Retinal pigment epithelial cell (primary cell): ENCODE measurements around the gene MAML3.

ENCODE experiments used
- DNase-seq: peaks from one replicate; pipeline ENCODE4 v3.0.0-alpha.2; 2010; ENCODE audit warnings: low read depth
- H3K4me3 ChIP-seq: 2 replicates; pipeline ENCODE4 v1.5.1; 2011; ENCODE audit warnings: mild to moderate bottlenecking, low read length, control low read depth, moderate library complexity
- TF ChIP-seq, protein P1 (sequence below): conservative IDR thresholded peaks from 2 replicates; pipeline ENCODE4 v1.5.1; 2011; ENCODE audit warnings: low read depth, low read length, control low read depth, inconsistent platforms

The MAML3 gene

DNA sequence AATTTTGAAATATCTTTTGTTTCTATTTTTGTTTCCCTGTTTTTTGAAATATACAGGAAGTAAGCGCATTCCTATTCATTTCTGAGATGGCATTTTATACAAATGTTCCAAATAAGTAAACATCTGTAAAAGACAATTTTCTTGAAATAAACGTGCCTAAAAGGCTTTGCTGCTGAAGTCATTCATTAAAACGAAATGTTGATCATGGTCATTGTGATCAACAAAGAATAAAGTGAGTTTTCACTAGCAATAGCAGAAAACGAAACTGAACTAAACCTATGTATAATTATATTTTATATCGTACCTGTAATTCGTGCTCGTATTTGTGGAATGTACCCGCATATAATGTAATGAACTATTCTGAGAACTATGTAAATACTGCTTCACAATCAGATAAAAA lies 267.2 kb downstream of the MAML3 start:
- DNase-seq: no peak
- TF ChIP-seq, protein P1, sequence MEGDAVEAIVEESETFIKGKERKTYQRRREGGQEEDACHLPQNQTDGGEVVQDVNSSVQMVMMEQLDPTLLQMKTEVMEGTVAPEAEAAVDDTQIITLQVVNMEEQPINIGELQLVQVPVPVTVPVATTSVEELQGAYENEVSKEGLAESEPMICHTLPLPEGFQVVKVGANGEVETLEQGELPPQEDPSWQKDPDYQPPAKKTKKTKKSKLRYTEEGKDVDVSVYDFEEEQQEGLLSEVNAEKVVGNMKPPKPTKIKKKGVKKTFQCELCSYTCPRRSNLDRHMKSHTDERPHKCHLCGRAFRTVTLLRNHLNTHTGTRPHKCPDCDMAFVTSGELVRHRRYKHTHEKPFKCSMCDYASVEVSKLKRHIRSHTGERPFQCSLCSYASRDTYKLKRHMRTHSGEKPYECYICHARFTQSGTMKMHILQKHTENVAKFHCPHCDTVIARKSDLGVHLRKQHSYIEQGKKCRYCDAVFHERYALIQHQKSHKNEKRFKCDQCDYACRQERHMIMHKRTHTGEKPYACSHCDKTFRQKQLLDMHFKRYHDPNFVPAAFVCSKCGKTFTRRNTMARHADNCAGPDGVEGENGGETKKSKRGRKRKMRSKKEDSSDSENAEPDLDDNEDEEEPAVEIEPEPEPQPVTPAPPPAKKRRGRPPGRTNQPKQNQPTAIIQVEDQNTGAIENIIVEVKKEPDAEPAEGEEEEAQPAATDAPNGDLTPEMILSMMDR: no peak
- H3K4me3 ChIP-seq: no peak overlapping the region

DNA sequence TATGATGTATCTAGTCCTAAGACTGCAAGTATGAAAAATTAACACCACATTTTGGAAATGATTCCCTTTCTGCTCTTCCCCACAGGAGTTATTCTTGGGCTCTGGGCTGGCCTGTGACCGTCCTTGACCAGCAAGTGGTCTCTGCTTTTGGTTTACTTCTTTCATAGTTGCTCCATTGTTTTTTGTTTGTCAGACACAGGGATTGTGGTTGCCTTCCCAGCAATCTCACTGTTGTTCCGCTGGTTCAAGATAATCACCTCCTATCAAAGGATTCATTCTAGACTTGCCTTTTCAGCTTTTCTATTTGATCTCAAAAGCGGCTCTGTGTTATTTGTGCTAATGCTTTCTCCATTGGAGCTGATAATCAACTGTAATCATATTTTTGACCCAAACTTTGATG lies 269.5 kb downstream of the MAML3 start:
- H3K4me3 ChIP-seq: no peak overlapping the region
- TF ChIP-seq, protein P1: no peak
- no peak for DNase-seq

DNA sequence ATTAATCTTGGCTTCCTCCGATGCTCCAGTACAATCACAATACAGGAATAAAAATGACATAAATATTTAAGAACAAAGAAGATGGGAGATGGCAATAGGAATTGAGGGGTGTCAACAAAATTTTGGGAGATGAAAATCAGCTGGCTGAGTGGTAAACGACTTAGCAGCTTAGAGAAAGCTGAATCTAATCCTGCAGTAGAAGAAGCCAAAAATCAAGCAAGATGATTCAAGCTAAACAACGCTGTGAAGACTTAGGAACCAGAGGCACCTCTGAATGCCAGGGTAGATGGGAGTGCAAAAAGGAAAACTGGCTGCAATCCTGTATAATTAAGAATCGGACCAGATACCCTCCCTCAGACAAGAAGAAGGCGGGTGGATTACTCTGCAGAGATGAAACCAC lies 273.1 kb downstream of the MAML3 start:
- H3K4me3 ChIP-seq: no peak overlapping the region
- TF ChIP-seq, protein P1: no peak

DNA sequence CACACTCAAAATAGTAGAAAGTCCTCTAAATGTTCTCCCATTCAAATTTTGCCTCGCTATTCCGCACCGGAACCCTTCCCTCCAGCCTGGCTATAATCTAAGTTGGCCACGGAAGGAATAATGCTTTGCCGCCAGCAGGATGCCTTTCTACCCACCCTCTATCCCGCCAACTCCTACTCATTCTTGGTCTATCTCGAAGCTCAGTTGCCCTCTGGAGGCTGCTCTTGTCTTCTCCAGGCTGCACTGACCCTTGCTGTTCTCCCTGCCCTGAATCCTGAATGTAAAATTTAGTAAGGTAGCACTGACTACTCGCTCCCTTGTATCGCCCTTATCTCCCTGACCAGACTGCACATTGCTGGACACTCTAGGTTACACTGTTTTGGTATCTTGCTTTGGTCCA lies 275.9 kb downstream of the MAML3 start:
- TF ChIP-seq, protein P1: no peak
- DNase-seq: no peak
- no peak overlapping the region for H3K4me3 ChIP-seq

More for the DNA sequence above, 273.1 kb downstream of the MAML3 start:
- DNase-seq: no peak

DNA sequence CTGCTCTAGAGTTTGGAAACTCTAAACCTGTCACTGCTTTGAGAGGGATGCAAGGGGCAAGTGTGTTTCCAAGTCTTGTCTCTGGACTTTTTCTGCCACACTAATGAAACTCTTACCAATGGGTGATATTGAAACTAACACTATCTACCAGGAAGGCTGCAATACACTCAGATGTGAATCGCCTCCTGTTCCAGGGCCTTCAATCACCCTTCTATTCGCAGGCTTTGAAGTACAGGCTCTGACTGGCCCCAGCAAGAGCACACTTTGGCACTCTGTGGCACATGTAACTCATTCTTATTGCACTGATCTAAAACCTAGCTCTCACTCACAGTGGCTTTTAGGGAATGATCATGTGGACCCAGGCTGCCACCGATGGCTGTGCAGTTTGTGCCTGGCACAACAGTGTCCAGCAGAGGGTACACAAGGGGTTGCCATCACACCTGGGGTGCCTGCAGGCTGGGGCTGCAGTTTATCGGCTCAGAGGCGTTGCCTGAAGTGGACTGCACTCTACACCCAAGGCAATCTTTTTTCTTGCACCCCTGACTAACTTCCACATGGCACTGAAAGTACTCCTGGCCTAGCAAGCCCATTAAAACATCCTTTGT lies 277.5 kb downstream of the MAML3 start:
- TF ChIP-seq, protein P1: no peak
- no peak for DNase-seq
- no peak overlapping the region for H3K4me3 ChIP-seq

DNA sequence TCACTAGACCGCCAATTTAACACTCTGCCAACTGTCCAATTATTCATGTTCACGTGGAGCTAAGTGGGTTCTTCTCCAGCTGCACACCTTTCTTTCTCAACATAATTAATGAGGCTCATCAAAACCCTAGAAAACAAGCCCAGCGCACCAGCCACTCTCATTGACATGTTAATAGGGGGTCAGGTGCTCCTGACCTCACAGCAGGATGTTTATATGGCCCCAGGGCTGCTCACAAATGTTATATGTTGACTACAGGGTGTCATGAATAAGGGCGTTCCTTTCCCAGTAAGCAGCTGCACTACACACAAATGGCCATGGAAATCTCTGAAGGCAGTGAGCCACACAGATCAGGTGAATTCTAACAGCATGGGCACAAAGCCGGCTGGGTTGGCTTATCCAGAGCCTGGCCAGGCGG lies 278.6 kb downstream of the MAML3 start:
- DNase-seq: no peak
- TF ChIP-seq, protein P1: no peak
- no peak overlapping the region for H3K4me3 ChIP-seq

DNA sequence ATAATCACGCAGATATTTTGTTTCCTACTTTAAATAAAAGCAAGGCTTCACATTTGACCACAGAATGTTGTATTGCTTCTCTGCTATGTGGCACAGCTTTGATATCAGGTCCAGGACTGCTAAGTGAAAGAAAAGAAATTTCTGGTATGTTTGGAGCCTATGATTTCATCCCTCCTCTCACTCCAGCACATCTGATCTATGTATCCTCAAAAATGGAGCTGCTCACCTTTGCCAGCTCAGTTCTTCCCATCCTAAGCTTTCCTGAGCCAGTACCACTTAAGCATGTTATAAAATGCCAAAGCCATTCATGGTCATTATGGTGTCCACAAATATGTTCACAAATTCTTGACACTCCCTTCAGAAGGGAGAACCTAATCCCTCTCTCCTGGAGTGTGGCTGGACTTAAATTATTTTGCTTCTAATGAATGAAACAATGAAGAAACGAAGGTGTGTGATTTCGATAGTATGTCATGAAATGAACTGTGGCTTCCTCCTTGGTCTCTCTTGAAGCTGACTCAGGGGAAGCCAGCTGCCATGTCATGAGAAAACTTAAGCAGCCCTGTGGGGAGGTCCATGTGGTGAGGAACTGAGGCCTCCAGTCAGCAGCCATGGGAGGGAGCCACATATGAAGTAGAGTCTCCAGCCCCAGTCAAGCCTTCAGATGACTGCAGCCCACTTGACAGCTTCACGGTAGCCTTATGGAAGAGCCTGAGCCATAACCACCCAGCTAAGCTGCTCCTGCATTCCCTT lies 280.7 kb downstream of the MAML3 start:
- TF ChIP-seq, protein P1: no peak
- no peak overlapping the region for H3K4me3 ChIP-seq
- DNase-seq: no peak
